Right forelimb (tissue), 1 donor: Measurements from ENCODE around the gene KCNS1.

Source experiments
- DNase-seq: peaks from one replicate; pipeline ENCODE4 v3.0.0-alpha.2; 2018

The KCNS1 gene

DNA sequence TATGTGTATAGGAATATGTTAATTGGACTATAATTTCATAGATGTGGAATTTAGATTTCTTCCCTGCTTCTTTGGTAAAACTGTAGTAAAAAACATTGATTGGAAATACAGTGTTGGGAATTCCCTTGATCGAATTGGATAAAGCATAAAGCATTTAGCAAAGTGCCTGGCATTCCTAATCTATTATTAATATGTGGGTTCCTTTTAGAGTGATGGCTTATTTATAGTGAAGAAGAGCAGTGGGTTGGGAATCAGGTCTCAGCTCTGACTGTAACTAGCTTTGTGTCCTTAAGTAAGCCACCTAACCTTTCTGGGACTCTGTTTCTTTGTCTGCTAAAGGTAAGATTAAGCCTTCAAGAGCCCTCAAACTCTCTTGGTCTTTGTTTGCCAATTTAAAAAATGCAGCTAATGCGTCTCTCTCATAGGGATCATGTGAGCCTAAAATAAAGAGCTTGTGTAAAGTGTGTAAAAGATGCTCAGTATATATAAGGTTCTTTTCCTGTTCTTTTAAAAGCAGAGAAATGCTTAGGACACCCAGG is 53.3 kb downstream of the KCNS1 start:
- no peak for DNase-seq

DNA sequence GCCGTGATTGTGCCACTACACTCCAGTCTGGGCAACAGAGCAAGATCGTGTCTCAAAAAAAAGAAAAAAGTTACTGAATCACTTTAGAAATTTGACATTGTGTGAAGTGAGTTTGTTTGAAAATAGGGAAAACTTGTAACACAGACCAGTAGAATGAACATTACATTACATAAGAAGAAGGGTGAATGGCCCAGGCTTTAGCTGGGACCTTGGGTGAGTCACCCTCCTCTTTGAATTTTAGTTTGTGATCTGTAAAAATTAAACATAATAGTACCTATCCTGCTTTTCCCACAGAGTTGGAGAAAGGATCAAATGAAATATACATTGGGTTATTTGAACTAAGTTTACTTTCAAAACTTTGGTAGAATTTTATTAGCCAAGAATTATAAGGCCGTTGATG is 56.3 kb downstream of the KCNS1 start:
- DNase-seq: no peak

DNA sequence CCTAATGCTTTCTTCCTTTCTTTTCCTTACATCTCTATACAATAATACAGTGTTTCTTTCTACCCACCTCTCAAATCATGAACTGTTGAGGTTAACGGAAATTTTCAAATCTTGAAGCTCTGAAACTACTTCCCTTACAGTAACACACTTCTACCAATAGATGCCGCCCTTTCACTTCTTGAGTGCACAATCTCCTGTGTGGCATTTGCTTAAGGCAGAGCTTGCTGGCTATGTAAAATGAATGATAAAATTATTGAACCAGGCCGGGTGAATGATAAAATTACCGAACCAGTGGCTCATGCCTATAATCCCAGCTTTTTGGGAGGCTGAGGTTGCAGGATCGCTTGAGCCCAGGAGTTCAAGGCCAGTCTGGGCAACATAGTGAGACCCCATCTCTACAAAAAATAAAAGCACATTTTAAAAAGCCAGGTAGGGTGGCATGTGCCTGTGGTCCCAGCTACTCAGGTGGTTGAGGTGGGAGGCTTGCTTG is 56.8 kb downstream of the KCNS1 start:
- no peak for DNase-seq

DNA sequence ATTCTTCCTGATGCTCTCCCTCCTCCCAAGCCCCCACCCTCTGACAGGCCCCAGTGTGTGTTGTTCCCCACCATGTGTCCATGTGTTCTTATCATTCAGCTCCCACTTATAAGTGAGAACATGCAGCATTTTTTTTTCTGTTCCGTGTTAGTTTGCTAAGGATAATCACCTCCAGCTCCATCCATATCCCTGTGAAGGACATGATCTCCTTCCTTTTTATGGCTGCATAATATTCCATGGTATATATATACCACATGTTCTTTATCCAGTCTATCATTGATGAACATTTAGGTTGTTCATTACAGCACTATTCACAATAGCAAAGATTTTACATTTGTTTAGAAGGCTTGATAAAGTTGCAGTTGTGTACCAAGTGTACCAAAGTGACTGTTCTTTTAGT is 57.9 kb downstream of the KCNS1 start:
- DNase-seq: no peak
